NOMO-1 (cell line): ENCODE data around the gene FMOD.
"Not testable (repeated sequence)": the region's sequence is repeated elsewhere in the genome, so short reads cannot be mapped to it uniquely, and the experiment has no call there.

Experiments used
- DNase-seq, 2 experiments: peaks; one replicate each; lab custom pipeline; 2025; ENCODE audit not compliant: unreplicated experiment in 2 of 2; lab: John Stamatoyannopoulos, UW

FMOD gene

DNA sequence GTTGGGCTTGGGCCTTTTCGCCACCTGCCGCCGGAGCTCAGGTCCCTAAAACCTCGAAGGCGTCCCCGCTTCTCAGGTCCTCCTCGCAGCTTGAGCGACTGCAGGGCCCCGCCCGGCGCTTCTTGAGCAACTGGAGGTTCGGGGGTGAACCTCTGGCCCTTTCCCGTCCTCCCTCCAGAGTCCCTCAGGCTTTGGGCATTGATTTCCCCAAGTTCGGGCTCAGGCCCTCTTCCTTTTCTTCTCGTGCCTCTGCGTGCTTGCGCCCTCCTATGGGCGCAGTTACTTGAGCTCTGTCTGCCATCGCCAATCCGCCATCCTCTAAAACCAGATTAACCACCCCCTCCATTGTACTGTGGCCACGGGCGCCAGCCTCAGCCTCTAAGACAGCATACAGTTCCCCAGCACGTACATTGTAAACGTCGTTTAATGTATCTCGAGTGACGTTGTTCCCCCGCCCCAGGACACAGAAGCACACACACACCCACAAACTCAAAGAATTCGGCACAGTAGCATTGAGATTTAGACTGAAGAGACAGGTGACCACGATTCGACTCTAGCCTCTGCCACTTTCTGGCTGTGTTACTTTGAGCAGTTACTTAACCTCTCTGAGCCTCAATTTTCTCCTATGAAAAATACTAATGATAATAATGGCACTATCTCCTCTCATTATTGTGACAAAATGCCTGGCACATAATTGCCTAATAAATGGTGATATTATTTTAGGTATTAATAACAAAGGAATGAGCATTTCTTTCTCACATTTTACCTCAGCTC is 23.1 kb downstream of the FMOD start:
- DNase-seq: peak; percentile 86 to 91

GRCh38 chr1:203326830-203327683 is 23.9 kb downstream of the FMOD start:
- peak; percentile 94 to 96 for DNase-seq

DNA sequence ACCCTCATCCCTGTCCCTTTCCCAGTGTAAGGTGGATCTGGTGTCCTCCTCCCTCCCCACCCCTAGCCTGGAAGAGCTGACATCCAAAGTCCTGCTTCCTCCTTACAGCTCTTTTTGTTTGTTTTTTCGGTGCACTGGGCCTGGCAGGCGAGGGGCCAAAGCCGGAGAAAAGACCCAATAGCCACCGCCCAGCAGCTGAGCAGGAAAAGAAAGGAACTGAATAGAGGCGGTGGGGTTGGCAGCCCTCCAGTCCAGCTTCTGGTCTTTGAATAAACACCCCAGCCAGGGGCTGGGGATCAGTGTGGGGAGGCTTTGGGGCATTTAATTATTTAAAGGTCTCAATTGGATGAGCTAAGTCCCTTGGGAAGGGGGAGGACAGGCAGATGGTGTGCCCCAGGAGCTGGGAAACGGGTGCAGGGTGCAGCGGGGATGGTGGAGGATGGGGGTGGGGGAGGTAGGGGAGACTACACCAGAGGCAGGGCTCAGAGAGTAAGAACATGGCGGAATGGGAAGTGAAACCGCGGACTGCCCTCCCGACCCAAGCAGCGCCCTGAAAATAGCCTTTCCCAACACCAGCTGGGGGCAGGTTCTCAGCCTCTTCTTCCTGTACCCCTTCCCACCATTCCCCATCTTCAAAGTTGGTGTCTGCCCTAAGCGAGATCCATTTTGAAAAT is 25.4 kb downstream of the FMOD start:
- peak; percentile 59 to 78 for DNase-seq

DNA sequence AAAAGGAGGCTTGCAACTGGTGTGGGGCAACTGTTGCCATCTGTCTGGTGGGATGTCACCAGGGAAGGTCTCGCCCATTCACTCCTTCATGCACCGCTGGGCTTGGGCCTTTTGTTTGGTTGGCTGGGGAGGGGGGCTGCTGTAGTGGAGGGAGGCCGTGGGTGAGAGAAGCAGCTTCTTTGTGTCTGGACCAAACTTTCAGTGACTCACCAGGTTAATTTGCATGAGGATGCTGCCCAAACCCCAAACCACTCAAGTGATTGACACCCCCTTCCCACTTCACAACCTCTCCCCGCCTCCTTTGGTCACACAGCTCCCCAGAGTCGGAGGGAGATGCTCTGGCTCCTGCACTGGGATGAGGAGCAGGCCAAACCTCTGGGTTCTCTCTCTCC is 25.9 kb downstream of the FMOD start:
- DNase-seq: peak in 1 of 2 experiments; percentile 38

- DNase-seq: peak in 1 of 2 experiments; percentile 57
These were observed 26.6 kb downstream of the FMOD start for GRCh38 chr1:203324105-203325025.

DNA sequence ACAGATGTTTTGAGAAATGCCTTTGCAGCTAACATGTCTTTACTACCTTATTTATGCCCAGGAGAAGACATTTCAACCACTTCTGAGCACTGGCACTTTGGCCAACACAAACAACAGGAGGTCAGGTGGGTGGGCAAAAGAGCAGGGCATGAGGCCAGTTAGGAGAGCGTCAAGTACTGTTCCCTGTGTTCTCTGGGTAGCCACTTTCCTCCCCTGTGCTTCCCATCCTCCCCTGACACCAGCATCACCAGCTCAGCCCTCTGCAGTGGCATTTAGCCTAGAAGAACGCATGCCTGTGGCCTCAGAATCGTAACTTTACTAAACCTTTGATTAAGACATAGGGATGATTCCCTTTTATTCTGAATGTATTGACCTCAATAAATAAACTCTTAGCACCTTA is 27.3 kb downstream of the FMOD start:
- no peak for DNase-seq

GRCh38 chr1:203322500-203323179 is 28.3 kb downstream of the FMOD start:
- DNase-seq: no peak

- DNase-seq: no peak
These were observed 29.5 kb downstream of the FMOD start for GRCh38 chr1:203321273-203322052.

DNA sequence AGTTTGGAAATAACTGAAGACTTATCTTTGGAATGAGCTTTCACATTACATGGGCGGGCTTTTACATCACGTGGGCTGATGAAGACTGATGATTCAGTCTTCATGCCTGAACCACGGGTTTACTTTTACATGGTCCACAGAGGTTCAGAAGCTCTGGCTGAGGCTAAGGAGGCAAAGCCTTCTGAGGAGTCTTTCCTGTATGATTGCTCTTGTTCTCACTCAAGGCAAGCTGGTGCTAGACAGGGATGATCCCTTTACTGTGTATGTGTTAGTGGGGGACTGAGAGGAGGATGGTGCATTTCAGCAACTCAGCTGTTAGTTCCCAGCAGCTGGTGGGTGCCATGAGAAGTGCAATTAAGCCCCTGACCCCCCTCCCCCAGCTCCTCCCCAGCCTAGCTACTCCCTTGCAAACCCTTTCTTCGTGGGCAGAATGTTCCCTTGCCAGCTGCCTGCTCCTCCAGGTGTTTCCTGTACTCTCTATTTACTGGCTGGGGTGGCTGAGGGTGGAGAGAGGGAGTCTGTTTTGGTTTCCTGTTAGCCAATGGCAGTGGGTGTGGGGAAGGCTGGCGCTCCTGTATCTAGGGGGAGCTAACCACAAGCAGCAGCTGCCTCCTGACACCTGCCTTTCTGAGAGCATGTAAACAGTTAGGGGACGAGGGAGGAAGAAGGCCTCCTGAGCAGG is 30.2 kb downstream of the FMOD start:
- peak; percentile 74 to 87 for DNase-seq

GRCh38 chr1:203318229-203318517 is 32.7 kb downstream of the FMOD start:
- DNase-seq: no peak

DNA sequence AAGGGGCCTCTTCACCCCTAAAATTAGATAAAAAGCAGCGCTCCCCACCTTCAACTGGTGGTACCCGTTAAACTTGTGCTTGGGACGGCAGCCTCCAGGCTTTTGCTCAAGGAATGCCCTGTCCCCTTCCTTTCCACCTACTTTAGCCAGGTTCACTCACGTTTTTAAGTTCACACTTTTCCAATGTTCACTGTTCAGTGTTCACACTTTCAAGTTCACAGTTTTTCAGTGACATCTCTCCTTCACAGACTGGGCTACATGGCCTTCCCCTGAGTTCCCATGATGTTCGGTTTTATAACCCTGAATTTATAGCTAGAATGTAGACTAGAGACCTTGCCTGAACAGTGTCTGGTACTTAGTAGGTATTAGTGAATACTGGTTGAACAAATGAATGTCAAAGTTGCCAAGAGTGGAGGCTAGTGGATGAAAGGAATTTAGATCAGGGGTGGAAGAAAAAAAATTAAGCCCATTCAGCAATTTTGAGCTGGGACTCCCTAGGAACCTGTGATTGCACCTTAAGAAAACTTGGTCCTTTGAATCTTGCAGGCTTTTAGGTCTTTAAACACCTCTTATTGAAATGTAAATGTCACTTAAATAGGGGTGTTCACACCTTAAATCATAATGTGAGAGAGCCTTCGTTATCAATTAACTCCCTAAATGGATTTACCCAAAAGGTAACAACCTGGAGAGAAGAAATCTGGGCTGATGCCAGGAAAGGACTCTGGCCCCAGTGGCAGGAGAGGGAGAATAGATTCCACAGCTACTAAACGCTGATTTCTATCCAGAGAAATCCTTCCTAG is 33.3 kb downstream of the FMOD start:
- DNase-seq: no peak

DNA sequence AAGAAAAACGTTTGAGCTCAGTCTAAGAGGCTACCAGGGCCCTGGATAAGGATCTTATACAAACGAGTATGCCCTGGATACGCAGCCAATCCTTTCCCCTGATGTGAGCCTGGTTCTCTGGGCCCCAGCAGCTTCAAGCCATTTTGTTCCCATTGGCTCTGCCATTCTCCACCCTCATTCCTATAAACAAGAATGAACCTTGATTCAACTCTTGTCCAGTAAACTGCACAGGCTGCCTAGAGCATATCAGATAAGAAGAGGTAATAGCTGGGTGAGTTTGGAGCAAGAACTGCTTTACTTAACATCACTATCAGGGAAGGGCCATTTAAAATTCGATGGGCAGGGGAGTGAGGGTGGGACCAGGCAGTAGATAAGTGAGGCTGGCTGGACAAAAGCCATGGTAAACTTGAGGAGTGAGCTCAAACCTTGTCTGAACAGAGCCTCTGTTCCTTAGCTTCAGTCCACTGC is 34.3 kb downstream of the FMOD start:
- DNase-seq: no peak

DNA sequence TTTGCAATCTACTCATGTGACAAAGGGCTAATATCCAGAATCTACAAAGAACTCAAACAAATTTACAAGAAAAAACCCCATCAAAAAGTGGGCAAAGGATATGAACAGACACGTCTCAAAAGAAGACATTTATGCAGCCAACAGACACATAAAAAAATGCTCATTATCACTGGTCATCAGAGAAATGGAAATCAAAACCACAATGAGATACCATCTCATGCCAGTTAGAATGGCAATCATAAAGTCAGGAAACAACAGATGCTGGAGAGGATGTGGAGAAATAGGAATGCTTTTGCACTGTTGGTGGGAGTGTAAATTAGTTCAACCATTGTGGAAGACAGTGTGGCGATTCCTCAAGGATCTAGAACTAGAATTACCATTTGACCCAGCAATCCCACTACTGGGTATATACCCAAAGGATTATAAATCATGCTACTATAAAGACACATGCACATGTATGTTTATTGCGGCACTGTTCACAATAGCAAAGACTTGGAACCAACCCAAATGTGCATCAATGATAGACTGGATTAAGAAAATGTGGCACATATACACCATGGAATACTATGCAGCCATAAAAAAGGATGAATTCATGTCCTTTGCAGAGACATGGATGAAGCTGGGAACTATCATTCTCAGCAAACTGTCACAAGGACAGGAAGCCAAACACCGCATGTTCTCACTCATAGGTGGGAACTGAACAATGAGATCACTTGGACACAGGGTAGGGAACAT is 36.7 kb downstream of the FMOD start:
- not testable (repeated sequence) for DNase-seq

DNA sequence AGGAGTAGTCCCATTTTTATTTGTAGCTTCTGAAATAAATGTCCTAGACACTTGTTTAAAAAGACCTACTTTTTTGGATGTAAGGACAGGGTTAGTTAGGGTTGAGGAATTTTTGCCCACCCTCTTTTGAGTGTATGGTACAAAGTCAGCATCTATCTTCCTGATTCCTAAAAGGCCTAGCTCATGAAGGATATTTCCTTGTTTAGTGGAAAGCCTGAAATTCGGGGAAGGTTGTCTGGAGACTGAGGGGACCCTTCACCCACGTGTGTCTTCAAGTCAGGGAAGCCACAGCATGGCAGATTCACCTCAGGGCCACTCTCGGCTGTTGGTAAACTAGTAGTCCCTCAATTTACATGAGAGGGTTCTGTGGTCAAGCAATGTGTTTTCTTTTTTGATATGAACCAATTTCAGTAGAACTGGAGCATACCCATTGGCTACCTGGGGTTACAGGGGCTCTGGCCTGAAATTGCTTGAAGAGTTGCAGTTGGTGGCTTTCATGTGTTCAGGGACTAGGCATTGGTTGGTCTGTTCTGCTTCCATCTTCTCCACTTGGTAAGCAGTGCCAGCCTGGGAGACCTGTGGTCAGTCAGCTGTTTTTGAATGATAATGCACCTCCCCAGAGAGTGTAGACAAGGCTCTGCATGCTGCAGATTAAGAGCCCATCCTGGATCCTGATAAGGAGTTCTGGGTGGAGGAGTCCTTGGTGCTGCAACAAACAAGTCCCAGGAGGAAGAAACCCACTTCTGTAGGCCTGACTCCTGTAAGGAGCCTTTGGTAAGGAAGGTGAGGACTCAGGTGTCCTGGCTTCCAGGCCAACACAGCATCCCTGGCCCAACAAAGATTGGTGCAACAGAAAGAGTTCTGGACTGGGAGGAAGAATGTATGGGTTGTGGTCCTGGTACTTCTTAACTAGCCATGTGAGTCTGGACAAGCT is 39.3 kb downstream of the FMOD start:
- DNase-seq: no peak

DNA sequence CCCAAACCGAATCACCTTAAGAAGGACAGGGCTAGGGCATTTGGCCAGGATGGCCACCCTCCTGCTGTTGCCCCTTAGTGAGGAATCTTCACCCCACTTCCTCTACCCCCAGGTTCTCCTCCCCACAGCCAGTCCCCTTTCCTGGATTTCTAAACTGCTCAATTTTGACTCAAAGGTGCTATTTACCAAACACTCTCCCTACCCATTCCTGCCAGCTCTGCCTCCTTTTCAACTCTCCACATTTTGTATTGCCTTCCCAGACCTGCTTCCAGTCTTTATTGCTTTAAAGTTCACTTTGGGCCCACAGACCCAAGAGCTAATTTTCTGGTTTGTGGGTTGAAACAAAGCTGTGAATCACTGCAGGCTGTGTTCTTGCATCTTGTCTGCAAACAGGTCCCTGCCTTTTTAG is 42.0 kb downstream of the FMOD start:
- no peak for DNase-seq

DNA sequence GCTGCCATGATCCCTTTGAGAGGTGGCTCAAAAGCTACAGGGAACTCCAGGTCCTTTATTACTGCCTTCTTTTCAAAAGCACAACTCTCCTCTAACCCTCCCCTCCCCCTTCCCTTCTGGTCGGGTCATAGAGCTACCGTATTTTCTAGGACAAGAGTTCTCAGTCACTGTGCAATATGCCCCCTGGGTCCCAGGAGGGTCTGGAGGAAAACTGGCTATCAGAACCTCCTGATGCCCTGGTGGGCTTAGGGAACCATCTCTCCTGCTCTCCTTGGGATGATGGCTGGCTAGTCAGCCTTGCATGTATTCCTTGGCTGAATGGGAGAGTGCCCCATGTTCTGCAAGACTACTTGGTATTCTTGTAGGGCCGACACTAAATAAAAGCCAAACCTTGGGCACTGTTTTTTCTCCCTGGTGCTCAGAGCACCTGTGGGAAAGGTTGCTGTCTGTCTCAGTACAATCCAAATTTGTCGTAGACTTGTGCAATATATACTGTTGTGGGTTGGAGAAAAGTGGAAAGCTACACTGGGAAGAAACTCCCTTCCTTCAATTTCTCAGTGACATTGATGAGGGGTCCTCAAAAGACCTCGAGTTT is 42.5 kb downstream of the FMOD start:
- DNase-seq: no peak
